ENCODE data around the gene UGT1A9.

Gene UGT1A9

GRCh38 chr2:233818639-233819621 lies 147.2 kb downstream of the UGT1A9 start:
- no peak overlapping the region for H3K27ac ChIP-seq (ENCODE audit: low read length)
- no peaks in the 10 kb centered on the region for H3K79me2 ChIP-seq (ENCODE audit: low read length)
- no peaks in the 10 kb centered on the region for H3K36me3 ChIP-seq (replicated peaks; ENCODE audit: insufficient read depth, low read length)
- H3K4me3 ChIP-seq (ENCODE audit: low read length), result no peak overlapping the region
- no peaks in the 10 kb centered on the region for H3K27me3 ChIP-seq (replicated peaks; ENCODE audit: insufficient read depth, low read length)
- H3K4me1 ChIP-seq (ENCODE audit: low read length), result no peaks in the 10 kb centered on the region
- no peaks in the 10 kb centered on the region for H3K9me2 ChIP-seq (replicated peaks; ENCODE audit: insufficient read depth, low read length)
- H3F3A ChIP-seq (ENCODE audit: insufficient read depth, low read length), result no peaks in the 10 kb centered on the region
- no peak overlapping the region for H3K4me2 ChIP-seq (ENCODE audit: low read depth, low read length)
- no peak for TF ChIP-seq EZH2phosphoT487 (IDR thresholded peaks at IDR 0.05; ENCODE audit: low read length)
- no peak for TF ChIP-seq CTCF (IDR thresholded peaks at IDR 0.05; ENCODE audit: low read length)
- no peak for TF ChIP-seq EZH2 (optimal IDR thresholded peaks at IDR 0.05; ENCODE audit: low read depth, low read length)
- H3K9me3 ChIP-seq (replicated peaks; ENCODE audit: insufficient read depth, low read length), result no peaks in the 10 kb centered on the region
- no peak overlapping the region for H3K9ac ChIP-seq (ENCODE audit: low read length)
- no peaks in the 10 kb centered on the region for H4K20me1 ChIP-seq (ENCODE audit: insufficient read depth, low read length)
- no peak for DNase-seq
- H2AFZ ChIP-seq (ENCODE audit: low read length), result no peak overlapping the region

- H3K4me1 ChIP-seq (ENCODE audit: low read length), result no peaks in the 10 kb centered on the region
- no peaks in the 10 kb centered on the region for H3K36me3 ChIP-seq (replicated peaks; ENCODE audit: insufficient read depth, low read length)
- H3K4me2 ChIP-seq (ENCODE audit: low read depth, low read length), result no peak overlapping the region
- H3K27me3 ChIP-seq (replicated peaks; ENCODE audit: insufficient read depth, low read length), result no peaks in the 10 kb centered on the region
- no peaks in the 10 kb centered on the region for H3K9me2 ChIP-seq (replicated peaks; ENCODE audit: insufficient read depth, low read length)
- H4K20me1 ChIP-seq (ENCODE audit: insufficient read depth, low read length), result no peaks in the 10 kb centered on the region
- H2AFZ ChIP-seq (ENCODE audit: low read length), result no peak overlapping the region
- TF ChIP-seq EZH2 (optimal IDR thresholded peaks at IDR 0.05; ENCODE audit: low read depth, low read length) (no peak), EZH2phosphoT487 (IDR thresholded peaks at IDR 0.05; ENCODE audit: low read length) (no peak), CTCF (IDR thresholded peaks at IDR 0.05; ENCODE audit: low read length) (no peak)
- H3F3A ChIP-seq (ENCODE audit: insufficient read depth, low read length), result no peaks in the 10 kb centered on the region
- H3K27ac ChIP-seq (ENCODE audit: low read length), result no peak overlapping the region
- H3K9ac ChIP-seq (ENCODE audit: low read length), result no peak overlapping the region
- H3K79me2 ChIP-seq (ENCODE audit: low read length), result no peaks in the 10 kb centered on the region
- DNase-seq, result no peak
- no peak overlapping the region for H3K4me3 ChIP-seq (ENCODE audit: low read length)
- no peaks in the 10 kb centered on the region for H3K9me3 ChIP-seq (replicated peaks; ENCODE audit: insufficient read depth, low read length)
These were observed 148.4 kb downstream of the UGT1A9 start for GRCh38 chr2:233819884-233820773.

GRCh38 chr2:233820774-233821105 lies 149.0 kb downstream of the UGT1A9 start:
- no peaks in the 10 kb centered on the region for H3K9me2 ChIP-seq (replicated peaks; ENCODE audit: insufficient read depth, low read length)
- H3K4me1 ChIP-seq (ENCODE audit: low read length), result no peaks in the 10 kb centered on the region
- H3K79me2 ChIP-seq (ENCODE audit: low read length), result no peaks in the 10 kb centered on the region
- H2AFZ ChIP-seq (ENCODE audit: low read length), result no peak overlapping the region
- no peaks in the 10 kb centered on the region for H4K20me1 ChIP-seq (ENCODE audit: insufficient read depth, low read length)
- no peak overlapping the region for H3K4me2 ChIP-seq (ENCODE audit: low read depth, low read length)
- no peak overlapping the region for H3K27ac ChIP-seq (ENCODE audit: low read length)
- DNase-seq, result no peak
- TF ChIP-seq EZH2phosphoT487 (IDR thresholded peaks at IDR 0.05; ENCODE audit: low read length) (no peak), CTCF (IDR thresholded peaks at IDR 0.05; ENCODE audit: low read length) (no peak), EZH2 (optimal IDR thresholded peaks at IDR 0.05; ENCODE audit: low read depth, low read length) (no peak)
- no peak overlapping the region for H3K4me3 ChIP-seq (ENCODE audit: low read length)
- no peaks in the 10 kb centered on the region for H3K36me3 ChIP-seq (replicated peaks; ENCODE audit: insufficient read depth, low read length)
- H3F3A ChIP-seq (ENCODE audit: insufficient read depth, low read length), result no peaks in the 10 kb centered on the region
- no peaks in the 10 kb centered on the region for H3K27me3 ChIP-seq (replicated peaks; ENCODE audit: insufficient read depth, low read length)
- no peak overlapping the region for H3K9ac ChIP-seq (ENCODE audit: low read length)
- no peaks in the 10 kb centered on the region for H3K9me3 ChIP-seq (replicated peaks; ENCODE audit: insufficient read depth, low read length)

Data from MM.1S (cell line).